Duodenal mucosa (tissue), 2 donors: ENCODE data around the gene VPS50.
A peak's percentile ranks its signal among the peaks of the same experiment; 100 is the strongest.

Source experiments
- H3K27ac ChIP-seq: one replicate; pipeline ENCODE4 v1.7.0; 2013; ENCODE audit warnings: low read depth, low read length
- H3K27me3 ChIP-seq, 2 donors: one replicate each; pipeline ENCODE4 v1.7.0; 2013; ENCODE audit warnings: low read length in 2 of 2, control low read depth in 1 of 2; ENCODE audit not compliant: insufficient read depth in 2 of 2, control insufficient read depth in 1 of 2
- H3K36me3 ChIP-seq, 2 donors: one replicate each; pipeline ENCODE4 v1.7.0; 2013; ENCODE audit warnings: low read length in 2 of 2, control low read depth in 1 of 2; ENCODE audit not compliant: insufficient read depth in 2 of 2, control insufficient read depth in 1 of 2
- H3K4me1 ChIP-seq, 2 donors: one replicate each; pipeline ENCODE4 v1.7.0; 2013; ENCODE audit warnings: low read length in 2 of 2, control low read depth in 1 of 2; ENCODE audit not compliant: insufficient read depth in 2 of 2, control insufficient read depth in 1 of 2
- H3K4me3 ChIP-seq, 2 donors: one replicate each; pipeline ENCODE4 v1.7.0; 2013; ENCODE audit warnings: low read length in 2 of 2, low read depth in 1 of 2
- H3K9ac ChIP-seq, 2 donors: one replicate each; pipeline ENCODE4 v1.7.0; 2013; ENCODE audit warnings: low read length in 2 of 2, low read depth in 1 of 2
- H3K9me3 ChIP-seq, 2 donors: one replicate each; pipeline ENCODE4 v1.7.0; 2013; ENCODE audit warnings: low read length in 2 of 2, control low read depth in 1 of 2; ENCODE audit not compliant: control insufficient read depth in 1 of 2

Gene VPS50

DNA sequence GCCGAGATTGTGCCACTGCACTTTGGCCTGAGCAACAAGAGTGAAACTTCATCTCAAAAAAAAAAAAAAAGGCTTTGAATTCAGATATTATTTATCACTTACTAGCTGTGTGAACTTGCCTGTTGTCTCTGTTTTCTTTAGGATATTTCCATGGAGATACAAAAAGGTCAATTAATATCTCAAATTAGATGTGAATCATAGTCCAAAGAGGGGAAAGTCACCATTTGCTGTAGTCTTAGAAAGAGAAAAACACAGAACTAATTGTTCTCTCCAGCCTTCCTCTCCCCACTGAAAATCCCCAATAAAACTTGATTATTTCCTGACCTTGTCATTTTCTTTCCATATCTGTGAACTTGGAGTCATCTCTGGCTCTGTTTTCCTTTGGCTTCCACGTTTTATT, 27.1 kb upstream of the VPS50 start:
- H3K9me3 ChIP-seq, result no peaks in the 10 kb centered on the region
- no peak overlapping the region for H3K9ac ChIP-seq
- peaks cover 0 to 7% of the 10 kb centered on the region in 2 donors for H3K4me1 ChIP-seq
- no peak overlapping the region for H3K27ac ChIP-seq
- H3K36me3 ChIP-seq, result no peaks in the 10 kb centered on the region
- H3K27me3 ChIP-seq, result no peaks in the 10 kb centered on the region
- H3K4me3 ChIP-seq, result no peak overlapping the region

DNA sequence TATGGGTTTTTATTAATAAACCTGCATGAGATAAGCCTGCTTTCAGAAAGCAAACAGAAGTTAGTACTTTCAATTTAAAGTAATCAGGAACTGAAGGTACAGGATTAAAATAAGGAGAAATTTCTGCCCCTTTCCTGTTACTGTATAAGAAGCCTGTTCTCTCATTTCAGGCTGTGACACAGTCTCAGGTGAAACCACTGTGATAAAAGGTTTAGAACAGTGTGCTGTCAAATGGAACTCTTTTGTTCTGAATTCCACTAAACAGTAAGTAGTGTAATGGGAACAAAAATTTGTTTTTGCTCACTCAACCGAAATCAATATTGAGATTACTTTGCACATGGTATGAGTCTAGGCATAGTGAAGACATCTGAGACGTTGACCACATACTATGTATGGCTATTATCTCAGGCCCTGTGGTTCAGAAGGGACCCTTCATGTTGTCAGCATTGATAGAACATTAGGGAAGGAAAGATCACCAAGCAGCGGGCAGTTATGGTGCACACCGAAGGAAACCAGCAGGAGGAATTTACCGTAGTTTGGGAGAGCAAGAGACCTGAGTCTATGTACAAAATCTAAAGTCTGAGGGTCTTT, 20.8 kb upstream of the VPS50 start:
- Histone ChIP-seq H3K9me3 (no peaks in the 10 kb centered on the region), H3K9ac (no peak overlapping the region), H3K4me1 (peaks cover 0 to 5% of the 10 kb centered on the region in 2 donors), H3K27me3 (peaks cover 0 to 3% of the 10 kb centered on the region in 2 donors), H3K36me3 (no peaks in the 10 kb centered on the region), H3K27ac (no peak overlapping the region), H3K4me3 (no peak overlapping the region)

DNA sequence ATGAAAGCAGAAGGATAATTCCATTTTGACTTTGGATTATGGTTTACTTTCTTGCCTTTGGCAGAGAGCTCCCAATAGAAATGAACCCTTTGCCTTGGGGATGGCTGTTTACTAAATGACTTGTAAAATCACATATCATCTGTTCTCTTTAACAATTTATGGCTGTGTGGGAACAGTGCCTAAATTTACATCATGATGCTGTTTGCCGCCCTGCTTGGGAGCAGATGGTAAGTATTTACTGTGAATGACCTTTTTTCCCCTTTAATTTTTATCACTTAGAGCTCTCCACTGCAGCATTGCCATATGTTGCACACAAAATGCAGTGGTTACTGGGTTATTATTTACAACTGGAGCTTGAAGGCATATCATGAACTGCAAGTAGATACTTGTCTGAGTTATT, 19.3 kb upstream of the VPS50 start:
- no peak overlapping the region for H3K4me3 ChIP-seq
- peaks cover 0 to 5% of the 10 kb centered on the region in 2 donors for H3K4me1 ChIP-seq
- no peaks in the 10 kb centered on the region for H3K36me3 ChIP-seq
- peaks cover 0 to 3% of the 10 kb centered on the region in 2 donors for H3K27me3 ChIP-seq
- no peak overlapping the region for H3K9ac ChIP-seq
- no peak overlapping the region for H3K27ac ChIP-seq
- H3K9me3 ChIP-seq, result no peaks in the 10 kb centered on the region

DNA sequence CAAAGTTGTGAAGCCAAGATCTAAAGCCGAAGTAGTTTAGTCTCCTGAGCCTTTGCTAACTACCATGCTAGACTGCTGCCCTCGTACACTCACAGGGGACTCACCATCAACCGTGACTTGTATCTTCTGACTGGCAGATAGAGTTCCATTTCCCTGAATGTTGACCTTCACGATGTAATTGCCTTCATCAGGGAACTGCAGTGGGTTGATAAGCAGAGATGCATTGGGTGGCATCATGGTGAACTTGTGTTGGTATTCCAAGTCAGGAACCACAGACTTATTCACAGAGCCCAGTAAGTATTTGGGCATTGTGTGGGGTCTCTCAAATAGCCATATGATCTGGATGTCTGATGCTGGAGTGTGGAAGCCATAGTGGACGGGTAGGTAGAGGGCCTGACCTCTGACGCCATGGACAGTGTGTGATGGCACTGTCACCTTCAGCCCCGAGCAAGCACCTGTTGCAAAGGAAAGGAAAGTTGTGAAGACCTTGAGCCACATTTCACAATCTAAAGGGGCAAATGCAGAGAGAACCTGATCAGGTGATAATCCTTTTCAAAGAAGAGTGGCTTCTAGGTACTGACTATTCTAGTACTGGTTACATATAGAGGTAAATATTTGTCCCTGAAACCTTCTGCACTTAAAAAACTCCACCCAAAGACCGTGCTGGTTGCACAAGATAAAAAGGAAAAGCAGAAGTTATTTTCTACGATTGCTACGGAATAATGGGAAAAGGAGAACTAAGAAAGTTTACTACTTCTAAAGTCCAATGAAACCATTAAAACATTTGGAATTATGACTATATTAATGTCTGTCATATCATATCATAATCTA, 13.0 kb upstream of the VPS50 start:
- no peak overlapping the region for H3K9ac ChIP-seq
- H3K4me3 ChIP-seq, result no peak overlapping the region
- H3K27ac ChIP-seq, result no peak overlapping the region
- no peaks in the 10 kb centered on the region for H3K9me3 ChIP-seq
- no peaks in the 10 kb centered on the region for H3K36me3 ChIP-seq
- no peaks in the 10 kb centered on the region for H3K4me1 ChIP-seq
- peaks cover 0 to 3% of the 10 kb centered on the region in 2 donors for H3K27me3 ChIP-seq

DNA sequence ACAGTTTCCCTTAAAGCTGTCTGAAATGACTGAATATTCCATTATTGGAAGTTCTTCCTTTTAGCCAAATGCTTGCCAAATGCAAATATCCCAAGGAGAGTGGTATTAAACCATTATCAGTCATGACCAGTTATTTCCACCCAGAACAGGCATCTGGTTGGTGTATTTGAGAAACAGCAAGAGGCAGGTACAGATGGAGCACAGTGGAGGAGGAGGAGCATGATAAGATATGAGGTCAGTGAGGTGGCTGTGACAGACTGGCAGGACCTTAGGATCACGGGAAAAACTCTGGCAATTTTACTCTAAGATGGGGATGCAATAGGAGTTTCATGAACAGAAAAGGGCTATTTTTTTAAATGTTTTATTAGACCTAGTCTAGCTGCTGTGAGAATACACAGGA, 12.3 kb upstream of the VPS50 start:
- H3K9ac ChIP-seq, result no peak overlapping the region
- no peaks in the 10 kb centered on the region for H3K36me3 ChIP-seq
- H3K27me3 ChIP-seq, result peaks cover 0 to 3% of the 10 kb centered on the region in 2 donors
- H3K4me1 ChIP-seq, result no peaks in the 10 kb centered on the region
- H3K9me3 ChIP-seq, result no peaks in the 10 kb centered on the region
- H3K4me3 ChIP-seq, result no peak overlapping the region
- no peak overlapping the region for H3K27ac ChIP-seq

DNA sequence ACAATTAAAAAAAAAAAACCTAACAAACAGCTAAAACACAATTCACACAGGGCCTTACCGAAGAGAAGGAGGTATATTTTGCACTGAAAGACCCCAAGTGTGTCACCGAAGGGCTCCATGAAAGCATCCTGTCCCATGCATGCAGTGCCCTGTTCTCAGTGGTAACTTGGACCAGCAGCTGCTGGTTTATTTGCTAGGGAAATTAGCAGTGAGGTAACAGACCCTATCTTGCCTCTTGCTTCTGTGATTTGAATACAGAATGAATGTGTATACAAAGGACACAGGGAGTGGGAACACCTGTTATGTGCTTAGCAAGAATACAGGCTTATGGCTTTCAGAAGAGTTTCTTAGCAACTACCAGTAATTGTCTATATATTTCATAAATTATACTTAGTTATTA, 5.9 kb upstream of the VPS50 start, which contains the start of gene HEPACAM2:
Gene HEPACAM2 (minus strand): TSS at position 160 of the 400 bp plus-strand sequence.
- Histone ChIP-seq H3K9ac (no peak within 1 kb of the TSS), H3K27ac (no peak within 1 kb of the TSS), H3K4me3 (no peak within 1 kb of the TSS)

DNA sequence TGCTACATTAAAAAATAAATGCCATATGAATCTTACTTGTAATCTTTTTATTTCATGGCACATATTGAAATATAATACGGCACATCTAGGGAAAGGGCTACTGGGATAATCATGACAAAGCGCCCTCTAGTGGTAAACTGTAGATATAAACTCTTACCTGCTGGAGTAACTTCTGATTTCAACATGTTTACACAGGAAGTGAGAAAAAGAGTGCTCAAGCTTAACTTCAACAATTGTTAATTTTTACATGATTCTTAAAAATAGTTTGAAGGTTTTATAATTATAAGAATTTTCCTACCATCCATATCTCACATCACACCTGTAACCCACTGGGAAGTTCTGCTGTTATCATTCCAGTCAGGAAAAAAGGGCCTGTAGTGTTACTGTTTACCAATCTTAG, 3.9 kb upstream of the VPS50 start:
- Histone ChIP-seq H3K36me3 (no peaks in the 10 kb centered on the region), H3K4me3 (no peak overlapping the region), H3K27ac (no peak overlapping the region), H3K4me1 (peaks cover 5 to 7% of the 10 kb centered on the region in 2 donors), H3K9ac (no peak overlapping the region), H3K9me3 (no peaks in the 10 kb centered on the region), H3K27me3 (no peaks in the 10 kb centered on the region)

More for the DNA sequence above, 5.9 kb upstream of the VPS50 start, which contains the start of gene HEPACAM2:
- no peaks in the 10 kb centered on the region for H3K36me3 ChIP-seq
- no peaks in the 10 kb centered on the region for H3K27me3 ChIP-seq
- no peaks in the 10 kb centered on the region for H3K9me3 ChIP-seq
- peaks cover 0 to 1% of the 10 kb centered on the region in 2 donors for H3K4me1 ChIP-seq

DNA sequence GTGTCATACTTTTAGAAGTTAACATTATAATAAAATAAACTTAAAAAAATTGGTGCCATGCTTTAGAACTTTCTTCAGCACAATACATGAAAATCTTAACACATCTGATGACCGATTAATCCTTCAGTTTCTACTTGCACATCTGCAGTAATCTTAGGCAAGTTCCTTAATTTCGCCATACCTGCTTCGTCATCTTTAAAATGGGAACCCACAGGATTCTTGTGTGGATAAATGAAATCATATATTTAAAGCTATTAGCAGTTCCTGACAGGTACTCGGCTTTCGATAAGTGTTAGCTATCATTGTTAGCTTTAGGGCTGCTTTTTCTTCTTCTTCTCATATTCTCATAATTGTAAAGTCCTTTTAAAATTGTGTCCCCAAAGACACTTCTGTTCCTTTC, 907 bp upstream of the VPS50 start:
- Histone ChIP-seq H3K27ac (no peak overlapping the region), H3K36me3 (no peaks in the 10 kb centered on the region), H3K4me3 (peak overlapping the region; percentile 83 to 99), H3K4me1 (peaks cover 5 to 7% of the 10 kb centered on the region in 2 donors), H3K27me3 (no peaks in the 10 kb centered on the region), H3K9me3 (no peaks in the 10 kb centered on the region), H3K9ac (peak overlapping the region; percentile 76 to 91)

DNA sequence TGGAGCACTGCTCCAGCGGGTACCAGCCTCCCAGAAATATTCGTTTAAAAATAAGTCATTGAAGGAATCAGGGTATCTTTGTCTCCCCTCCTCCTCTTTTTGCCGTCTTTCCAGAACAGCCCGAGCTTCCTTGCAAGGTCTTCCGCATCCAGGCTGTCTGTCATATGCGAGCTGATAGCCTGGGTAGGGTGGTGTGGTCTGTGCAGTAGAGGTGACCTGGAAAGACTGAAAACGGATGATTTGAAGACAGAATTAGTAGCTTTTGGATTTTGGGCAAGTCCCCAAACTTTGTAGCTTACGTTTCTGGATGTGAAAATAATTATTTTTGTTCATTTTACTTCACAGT, 480 bp downstream of the VPS50 start:
- Histone ChIP-seq H3K9ac (peak overlapping the region; percentile 45 to 91), H3K4me3 (peak overlapping the region; percentile 83 to 99), H3K4me1 (peaks cover 5 to 7% of the 10 kb centered on the region in 2 donors), H3K27me3 (no peaks in the 10 kb centered on the region), H3K36me3 (no peaks in the 10 kb centered on the region), H3K27ac (no peak overlapping the region), H3K9me3 (no peaks in the 10 kb centered on the region)

DNA sequence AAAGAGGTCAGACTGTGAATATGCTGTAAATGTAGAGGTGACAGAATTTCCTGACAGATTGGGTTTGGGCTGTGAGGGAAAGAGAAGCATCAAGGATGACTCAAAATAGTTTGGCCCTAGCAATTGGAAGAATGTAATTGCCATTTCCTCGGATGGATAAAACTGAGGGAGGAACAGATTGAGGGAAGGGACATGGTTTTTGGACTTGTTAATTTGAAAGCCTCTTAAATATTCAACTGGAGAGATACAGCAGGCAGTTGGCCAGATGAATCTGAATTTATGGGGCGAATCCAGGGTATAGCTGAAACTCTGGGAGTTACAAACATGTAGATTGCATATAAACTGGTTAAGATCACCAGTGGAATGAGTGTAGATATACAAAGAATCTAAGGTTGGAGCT, 3.4 kb downstream of the VPS50 start:
- no peaks in the 10 kb centered on the region for H3K36me3 ChIP-seq
- peaks cover 5 to 7% of the 10 kb centered on the region in 2 donors for H3K4me1 ChIP-seq
- no peak overlapping the region for H3K4me3 ChIP-seq
- no peak overlapping the region for H3K9ac ChIP-seq
- no peak overlapping the region for H3K27ac ChIP-seq
- no peaks in the 10 kb centered on the region for H3K9me3 ChIP-seq
- H3K27me3 ChIP-seq, result no peaks in the 10 kb centered on the region
